ENCODE data around the gene MCF2.
A peak's percentile ranks its signal among the peaks of the same experiment; 100 is the strongest.
"Not testable (repeated sequence)": the region's sequence is repeated elsewhere in the genome, so short reads cannot be mapped to it uniquely, and the experiment has no call there.

MCF2 gene

DNA sequence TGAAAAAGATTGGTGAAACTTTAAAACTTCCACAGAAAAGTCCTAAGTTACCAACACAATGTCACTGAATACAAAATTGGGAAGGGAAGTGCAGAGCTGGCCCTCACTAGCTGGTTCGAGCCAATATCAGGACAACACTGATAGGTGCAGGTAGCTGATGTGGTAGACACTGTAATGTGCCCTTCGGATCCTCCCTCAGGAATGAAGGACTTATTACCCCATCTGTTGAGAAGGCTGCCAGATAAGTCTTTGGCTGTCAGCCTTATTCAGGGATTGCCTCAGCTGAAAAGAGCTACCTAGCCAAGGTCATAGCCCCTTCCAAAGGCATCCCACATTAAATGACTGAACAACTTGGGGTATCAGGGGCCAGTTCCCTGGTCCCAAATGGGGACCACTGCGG is 5.3 kb downstream of the MCF2 start:
- H3K4me3 ChIP-seq (ENCODE audit: low read depth in 1 of 2, low read length in 2 of 2): no peak overlapping the region
- H3K9me3 ChIP-seq (ENCODE audit: control insufficient read depth in 1 of 2, low read length in 2 of 2): no peaks in the 10 kb centered on the region
- H3K27me3 ChIP-seq (ENCODE audit: low read depth, low read length): no peaks in the 10 kb centered on the region
- H3K27ac ChIP-seq (ENCODE audit: low read length): no peak overlapping the region
- H3K4me1 ChIP-seq (ENCODE audit: control insufficient read depth in 1 of 2, insufficient read depth in 2 of 2, low read length in 2 of 2): no peaks in the 10 kb centered on the region
- no peaks in the 10 kb centered on the region for H3K36me3 ChIP-seq (ENCODE audit: control insufficient read depth in 1 of 2, insufficient read depth in 2 of 2, low read length in 2 of 2)

DNA sequence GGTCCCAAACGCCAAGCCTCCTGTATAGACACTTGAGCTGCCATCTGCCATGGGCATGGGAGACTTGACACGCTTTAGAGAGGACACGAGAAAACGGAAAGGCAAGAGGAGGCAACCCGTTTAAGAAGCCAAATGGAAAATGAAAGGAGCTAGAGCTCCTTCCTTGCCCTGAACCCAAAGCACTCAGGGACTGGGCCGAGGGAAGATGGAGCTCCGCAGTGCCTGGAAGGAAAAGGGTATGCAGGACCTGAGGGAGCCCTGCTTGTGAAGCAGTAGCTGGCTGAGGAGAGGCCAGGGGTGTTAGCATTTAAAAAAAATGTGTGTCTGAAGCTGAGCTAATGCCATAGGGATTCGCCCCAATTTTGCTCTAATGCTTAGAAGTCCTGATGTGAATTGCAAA is 15.1 kb downstream of the MCF2 start:
- Histone ChIP-seq H3K27me3 (ENCODE audit: low read depth, low read length) (no peaks in the 10 kb centered on the region), H3K4me3 (ENCODE audit: low read depth in 1 of 2, low read length in 2 of 2) (peak overlapping the region; percentile 48 to 61), H3K36me3 (ENCODE audit: control insufficient read depth in 1 of 2, insufficient read depth in 2 of 2, low read length in 2 of 2) (no peaks in the 10 kb centered on the region), H3K27ac (ENCODE audit: low read length) (no peak overlapping the region), H3K9me3 (ENCODE audit: control insufficient read depth in 1 of 2, low read length in 2 of 2) (no peaks in the 10 kb centered on the region), H3K4me1 (ENCODE audit: control insufficient read depth in 1 of 2, insufficient read depth in 2 of 2, low read length in 2 of 2) (peaks cover 0 to 9% of the 10 kb centered on the region in 2 donors)

GRCh38 chrX:139692506-139692849 is 15.5 kb downstream of the MCF2 start:
- H3K9me3 ChIP-seq (ENCODE audit: control insufficient read depth in 1 of 2, low read length in 2 of 2): no peaks in the 10 kb centered on the region
- H3K4me3 ChIP-seq (ENCODE audit: low read depth in 1 of 2, low read length in 2 of 2): peak overlapping the region; percentile 48 to 61
- no peak overlapping the region for H3K27ac ChIP-seq (ENCODE audit: low read length)
- H3K36me3 ChIP-seq (ENCODE audit: control insufficient read depth in 1 of 2, insufficient read depth in 2 of 2, low read length in 2 of 2): no peaks in the 10 kb centered on the region
- no peaks in the 10 kb centered on the region for H3K27me3 ChIP-seq (ENCODE audit: low read depth, low read length)
- H3K4me1 ChIP-seq (ENCODE audit: control insufficient read depth in 1 of 2, insufficient read depth in 2 of 2, low read length in 2 of 2): peaks cover 0 to 9% of the 10 kb centered on the region in 2 donors

DNA sequence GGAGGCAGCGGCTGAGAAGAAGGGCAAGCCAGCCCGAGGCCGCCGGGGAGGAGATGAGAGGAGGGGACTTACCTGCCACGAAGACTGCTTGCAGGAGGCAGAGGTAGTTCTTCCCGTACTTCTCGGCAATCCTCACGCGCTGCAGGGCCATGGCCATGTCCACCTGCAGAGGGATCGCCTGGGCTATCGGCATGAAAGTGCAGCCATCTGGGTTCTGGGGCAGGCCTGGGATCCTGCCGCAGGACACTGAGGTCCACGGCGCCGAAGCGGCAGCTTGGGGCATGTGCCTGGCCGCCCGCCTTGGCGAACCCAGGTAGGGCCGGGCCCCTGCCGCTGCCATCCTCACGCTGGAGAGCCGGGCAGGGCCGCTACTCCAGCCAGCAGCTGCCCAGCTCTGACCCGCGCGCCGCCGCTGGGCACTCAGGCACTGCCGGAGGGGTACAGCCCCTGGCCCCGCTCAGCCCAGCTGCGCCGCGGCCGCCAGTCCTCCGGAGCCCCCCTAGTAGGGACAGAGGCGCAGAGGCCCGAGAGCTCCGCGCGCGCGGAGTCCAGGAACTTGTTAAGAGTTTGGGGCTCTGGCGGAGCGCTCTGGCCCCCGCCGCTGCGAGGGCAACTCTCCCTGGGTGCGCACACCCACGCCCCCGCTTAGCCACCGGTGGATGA is 16.0 kb downstream of the MCF2 start:
- peaks cover 0 to 9% of the 10 kb centered on the region in 2 donors for H3K4me1 ChIP-seq (ENCODE audit: control insufficient read depth in 1 of 2, insufficient read depth in 2 of 2, low read length in 2 of 2)
- H3K4me3 ChIP-seq (ENCODE audit: low read depth in 1 of 2, low read length in 2 of 2): peak overlapping the region; percentile 48 to 61
- H3K27me3 ChIP-seq (ENCODE audit: low read depth, low read length): no peaks in the 10 kb centered on the region
- H3K36me3 ChIP-seq (ENCODE audit: control insufficient read depth in 1 of 2, insufficient read depth in 2 of 2, low read length in 2 of 2): no peaks in the 10 kb centered on the region
- no peaks in the 10 kb centered on the region for H3K9me3 ChIP-seq (ENCODE audit: control insufficient read depth in 1 of 2, low read length in 2 of 2)
- H3K27ac ChIP-seq (ENCODE audit: low read length): no peak overlapping the region

GRCh38 chrX:139691493-139691842 is 16.5 kb downstream of the MCF2 start:
- Histone ChIP-seq H3K4me1 (ENCODE audit: control insufficient read depth in 1 of 2, insufficient read depth in 2 of 2, low read length in 2 of 2) (peaks cover 0 to 9% of the 10 kb centered on the region in 2 donors), H3K4me3 (ENCODE audit: low read depth in 1 of 2, low read length in 2 of 2) (peak overlapping the region in 1 of 2 donors; percentile 61), H3K27me3 (ENCODE audit: low read depth, low read length) (no peaks in the 10 kb centered on the region), H3K9me3 (ENCODE audit: control insufficient read depth in 1 of 2, low read length in 2 of 2) (no peaks in the 10 kb centered on the region), H3K36me3 (ENCODE audit: control insufficient read depth in 1 of 2, insufficient read depth in 2 of 2, low read length in 2 of 2) (no peaks in the 10 kb centered on the region), H3K27ac (ENCODE audit: low read length) (no peak overlapping the region)

GRCh38 chrX:139685175-139685574 is 22.8 kb downstream of the MCF2 start:
- H3K4me1 ChIP-seq (ENCODE audit: control insufficient read depth in 1 of 2, insufficient read depth in 2 of 2, low read length in 2 of 2); H3K4me3 ChIP-seq (ENCODE audit: low read depth in 1 of 2, low read length in 2 of 2); H3K36me3 ChIP-seq (ENCODE audit: control insufficient read depth in 1 of 2, insufficient read depth in 2 of 2, low read length in 2 of 2); H3K27ac ChIP-seq (ENCODE audit: low read length); H3K27me3 ChIP-seq (ENCODE audit: low read depth, low read length); H3K9me3 ChIP-seq (ENCODE audit: control insufficient read depth in 1 of 2, low read length in 2 of 2): not testable (repeated sequence)

DNA sequence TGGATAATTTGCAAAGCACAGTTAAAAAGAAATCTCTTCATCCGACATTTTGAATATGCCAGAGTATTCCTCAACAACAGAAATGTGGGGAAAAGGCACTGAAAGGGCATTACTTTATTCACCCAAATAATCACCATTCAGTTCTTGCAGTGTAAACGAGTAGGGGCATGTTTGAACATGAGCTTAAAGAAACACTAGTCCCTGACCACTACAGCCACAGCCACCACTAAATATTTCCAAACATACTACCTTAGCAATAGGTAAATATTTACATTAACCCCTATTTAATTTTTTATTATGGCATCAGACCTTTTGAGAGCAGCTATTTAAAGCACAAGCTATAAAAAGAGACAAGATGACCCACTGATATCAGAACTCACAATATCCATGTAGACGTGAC is 27.6 kb downstream of the MCF2 start:
- Histone ChIP-seq H3K9me3 (ENCODE audit: control insufficient read depth in 1 of 2, low read length in 2 of 2) (no peaks in the 10 kb centered on the region), H3K4me3 (ENCODE audit: low read depth in 1 of 2, low read length in 2 of 2) (no peak overlapping the region), H3K4me1 (ENCODE audit: control insufficient read depth in 1 of 2, insufficient read depth in 2 of 2, low read length in 2 of 2) (no peaks in the 10 kb centered on the region), H3K27me3 (ENCODE audit: low read depth, low read length) (no peaks in the 10 kb centered on the region), H3K27ac (ENCODE audit: low read length) (no peak overlapping the region), H3K36me3 (ENCODE audit: control insufficient read depth in 1 of 2, insufficient read depth in 2 of 2, low read length in 2 of 2) (no peaks in the 10 kb centered on the region)

DNA sequence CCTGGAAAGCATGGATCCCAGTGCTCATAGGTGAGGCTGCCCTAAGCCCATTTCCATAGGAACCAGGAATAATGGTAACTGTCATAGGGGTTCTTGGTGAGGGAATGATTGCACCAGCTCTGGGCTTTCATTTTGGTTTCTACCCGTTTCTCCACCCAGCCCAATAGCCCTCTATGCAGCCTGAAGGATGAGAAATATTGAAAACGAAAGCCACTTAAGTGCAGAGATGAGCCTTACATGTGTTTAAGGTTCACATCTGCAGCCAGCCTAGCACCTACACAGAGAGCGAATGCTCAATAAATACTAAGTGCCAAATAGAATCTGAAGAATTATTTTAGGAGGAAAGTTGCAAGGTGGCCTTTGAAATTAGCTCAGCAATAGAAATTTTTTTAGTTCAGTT is 60.4 kb downstream of the MCF2 start:
- Histone ChIP-seq H3K4me1 (ENCODE audit: control insufficient read depth in 1 of 2, insufficient read depth in 2 of 2, low read length in 2 of 2) (no peaks in the 10 kb centered on the region), H3K27me3 (ENCODE audit: low read depth, low read length) (no peaks in the 10 kb centered on the region), H3K36me3 (ENCODE audit: control insufficient read depth in 1 of 2, insufficient read depth in 2 of 2, low read length in 2 of 2) (no peaks in the 10 kb centered on the region), H3K4me3 (ENCODE audit: low read depth in 1 of 2, low read length in 2 of 2) (no peak overlapping the region), H3K27ac (ENCODE audit: low read length) (no peak overlapping the region), H3K9me3 (ENCODE audit: control insufficient read depth in 1 of 2, low read length in 2 of 2) (no peaks in the 10 kb centered on the region)

- Histone ChIP-seq H3K36me3 (ENCODE audit: control insufficient read depth in 1 of 2, insufficient read depth in 2 of 2, low read length in 2 of 2) (no peaks in the 10 kb centered on the region), H3K9me3 (ENCODE audit: control insufficient read depth in 1 of 2, low read length in 2 of 2) (no peaks in the 10 kb centered on the region), H3K4me3 (ENCODE audit: low read depth in 1 of 2, low read length in 2 of 2) (peak overlapping the region in 1 of 2 donors; percentile 16), H3K27me3 (ENCODE audit: low read depth, low read length) (no peaks in the 10 kb centered on the region), H3K4me1 (ENCODE audit: control insufficient read depth in 1 of 2, insufficient read depth in 2 of 2, low read length in 2 of 2) (no peaks in the 10 kb centered on the region), H3K27ac (ENCODE audit: low read length) (no peak overlapping the region)
Observed at GRCh38 chrX:139642241-139642927, 65.6 kb downstream of the MCF2 start.

DNA sequence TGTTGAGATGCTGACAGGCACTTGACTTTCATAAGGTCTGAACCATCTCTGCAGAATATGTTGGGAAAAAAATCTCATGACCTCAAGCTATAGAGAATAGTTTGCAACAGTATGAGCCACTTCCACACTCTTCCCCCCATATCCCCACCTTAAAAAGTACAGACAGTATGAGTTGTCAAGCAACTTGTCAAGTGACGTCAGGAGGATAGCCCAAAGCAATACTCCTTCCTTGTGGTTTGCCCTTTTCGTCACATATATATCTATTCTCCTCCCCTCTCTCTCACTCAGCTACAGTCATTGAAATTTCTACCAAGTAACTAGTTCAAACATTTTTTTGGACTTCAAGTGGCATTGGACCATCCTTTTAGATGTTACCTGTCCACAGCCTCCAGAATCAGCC is 67.7 kb downstream of the MCF2 start:
- H3K9me3 ChIP-seq (ENCODE audit: control insufficient read depth in 1 of 2, low read length in 2 of 2): no peaks in the 10 kb centered on the region
- no peaks in the 10 kb centered on the region for H3K4me1 ChIP-seq (ENCODE audit: control insufficient read depth in 1 of 2, insufficient read depth in 2 of 2, low read length in 2 of 2)
- H3K27me3 ChIP-seq (ENCODE audit: low read depth, low read length): no peaks in the 10 kb centered on the region
- H3K4me3 ChIP-seq (ENCODE audit: low read depth in 1 of 2, low read length in 2 of 2): no peak overlapping the region
- H3K36me3 ChIP-seq (ENCODE audit: control insufficient read depth in 1 of 2, insufficient read depth in 2 of 2, low read length in 2 of 2): no peaks in the 10 kb centered on the region
- H3K27ac ChIP-seq (ENCODE audit: low read length): no peak overlapping the region

- H3K9me3 ChIP-seq (ENCODE audit: control insufficient read depth in 1 of 2, low read length in 2 of 2): no peaks in the 10 kb centered on the region
- H3K4me3 ChIP-seq (ENCODE audit: low read depth in 1 of 2, low read length in 2 of 2): no peak overlapping the region
- no peaks in the 10 kb centered on the region for H3K36me3 ChIP-seq (ENCODE audit: control insufficient read depth in 1 of 2, insufficient read depth in 2 of 2, low read length in 2 of 2)
- H3K27ac ChIP-seq (ENCODE audit: low read length): no peak overlapping the region
- H3K27me3 ChIP-seq (ENCODE audit: low read depth, low read length): no peaks in the 10 kb centered on the region
- H3K4me1 ChIP-seq (ENCODE audit: control insufficient read depth in 1 of 2, insufficient read depth in 2 of 2, low read length in 2 of 2): no peaks in the 10 kb centered on the region
Observed at GRCh38 chrX:139639253-139639652, 68.7 kb downstream of the MCF2 start.

DNA sequence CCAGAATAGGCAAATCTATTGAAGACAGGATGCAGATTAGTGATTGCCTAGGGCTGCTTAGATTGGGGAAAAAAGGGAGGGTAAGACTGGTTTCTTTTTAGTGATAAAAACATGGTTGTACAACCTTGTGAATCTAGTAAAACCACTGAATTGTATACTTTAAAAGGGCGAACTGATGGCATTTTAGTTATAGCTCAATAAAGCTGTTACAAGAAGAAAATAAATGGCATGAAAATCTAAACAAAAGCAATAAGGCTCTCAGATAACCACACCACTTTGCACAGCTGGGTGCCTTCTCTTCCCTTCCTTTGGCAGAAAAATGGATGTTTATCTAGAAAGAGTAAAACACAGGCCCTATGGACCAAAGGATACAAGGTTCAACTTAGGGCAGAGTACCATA is 107.9 kb downstream of the MCF2 start:
- Histone ChIP-seq H3K36me3 (ENCODE audit: control insufficient read depth in 1 of 2, insufficient read depth in 2 of 2, low read length in 2 of 2) (no peaks in the 10 kb centered on the region), H3K9me3 (ENCODE audit: control insufficient read depth in 1 of 2, low read length in 2 of 2) (no peaks in the 10 kb centered on the region), H3K4me3 (ENCODE audit: low read depth in 1 of 2, low read length in 2 of 2) (no peak overlapping the region), H3K4me1 (ENCODE audit: control insufficient read depth in 1 of 2, insufficient read depth in 2 of 2, low read length in 2 of 2) (no peaks in the 10 kb centered on the region), H3K27ac (ENCODE audit: low read length) (no peak overlapping the region), H3K27me3 (ENCODE audit: low read depth, low read length) (no peaks in the 10 kb centered on the region)
